GM12878 (cell line): ENCODE results near the gene CLK1.

Source experiments
- CTCF ChIP-seq, 3 experiments: IDR thresholded peaks in 2 of 3; conservative IDR thresholded peaks in 1 of 3; 2 replicates each; pipeline ENCODE4 v1.5.1; 2011; ENCODE audit warnings: low read depth in 3 of 3, low read length in 3 of 3, mild to moderate bottlenecking in 3 of 3, control low read depth in 2 of 3, moderate library complexity in 2 of 3, inconsistent platforms in 1 of 3, mixed read lengths in 1 of 3; ENCODE audit not compliant: control insufficient read depth in 2 of 3, insufficient read depth in 1 of 3; ENCODE audit errors: extremely low read depth in 1 of 3
- SMARCA5 ChIP-seq: fragments of 450-650 bp; IDR thresholded peaks from 2 replicates; pipeline ENCODE4 v1.6.1; 2017; ENCODE audit warnings: mild to moderate bottlenecking

GRCh38 chr2:200809506-200810251 is 54.8 kb downstream of the CLK1 start:
- TF ChIP-seq SMARCA5 (no peak), CTCF (IDR thresholded peaks at IDR 0.05 in 2 of 3, conservative IDR thresholded peaks at IDR 0.05 in 1 of 3; ENCODE audit: control insufficient read depth in 2 of 3, extremely low read depth in 1 of 3, insufficient read depth in 1 of 3, low read depth in 3 of 3, low read length in 3 of 3) (no peak)
